Measurements from ENCODE around the gene ANK2. TPM values are rescaled to one million over a fixed set of nuclear protein-coding genes. Genes with fewer than 3 reads are reported as not detected.
A peak's percentile ranks its signal among the peaks of the same experiment; 100 is the strongest.

Gene ANK2
- total and polyA plus RNA-seq, 10 donors = 5.3 to 158 (median 72.9) TPM

DNA sequence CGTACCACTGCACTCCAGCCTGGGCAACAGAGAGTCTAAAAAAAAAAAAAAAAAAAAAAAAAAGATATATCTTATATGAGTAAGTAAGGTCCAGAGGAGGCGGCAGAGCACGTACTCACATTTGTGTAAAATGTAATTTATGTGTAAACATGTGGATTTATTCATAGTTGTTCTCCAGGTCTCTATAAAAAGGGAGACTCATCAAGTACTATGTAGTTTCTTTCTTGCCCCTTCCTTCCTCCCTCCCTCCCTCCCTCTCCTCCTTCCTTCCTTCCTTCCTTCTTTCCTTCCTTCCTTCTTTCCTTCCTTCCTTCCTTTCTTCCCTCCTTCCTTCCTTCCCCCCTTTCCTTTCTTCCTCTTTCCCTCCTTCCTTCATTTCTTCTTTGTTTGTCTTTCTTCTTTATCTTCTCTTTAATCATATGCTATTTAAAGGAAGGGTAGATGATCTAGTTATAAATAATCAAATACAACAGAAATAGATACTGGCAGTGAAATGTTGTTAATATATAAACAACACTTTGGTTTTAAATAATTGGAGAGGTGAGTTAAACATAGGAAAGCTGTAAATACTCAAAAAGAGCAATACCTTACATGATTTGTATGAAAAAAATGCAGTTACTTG is 344.8 kb downstream of the ANK2 start:
- no peak overlapping the region for H3K27ac ChIP-seq
- DNase-seq = no peak
- peaks cover 0 to 4% (median 0%) of the 10 kb centered on the region in 6 donors for H3K4me1 ChIP-seq
- WGBS, 5 donors = 74 to 90% (median 84%) methylated on average over 3 of the region's 3 CpGs
- TF ChIP-seq POLR2A (IDR thresholded peaks at IDR 0.05) (no peak), POLR2AphosphoS5 (IDR thresholded peaks at IDR 0.05) (no peak)
- TF ChIP-seq, protein P1, sequence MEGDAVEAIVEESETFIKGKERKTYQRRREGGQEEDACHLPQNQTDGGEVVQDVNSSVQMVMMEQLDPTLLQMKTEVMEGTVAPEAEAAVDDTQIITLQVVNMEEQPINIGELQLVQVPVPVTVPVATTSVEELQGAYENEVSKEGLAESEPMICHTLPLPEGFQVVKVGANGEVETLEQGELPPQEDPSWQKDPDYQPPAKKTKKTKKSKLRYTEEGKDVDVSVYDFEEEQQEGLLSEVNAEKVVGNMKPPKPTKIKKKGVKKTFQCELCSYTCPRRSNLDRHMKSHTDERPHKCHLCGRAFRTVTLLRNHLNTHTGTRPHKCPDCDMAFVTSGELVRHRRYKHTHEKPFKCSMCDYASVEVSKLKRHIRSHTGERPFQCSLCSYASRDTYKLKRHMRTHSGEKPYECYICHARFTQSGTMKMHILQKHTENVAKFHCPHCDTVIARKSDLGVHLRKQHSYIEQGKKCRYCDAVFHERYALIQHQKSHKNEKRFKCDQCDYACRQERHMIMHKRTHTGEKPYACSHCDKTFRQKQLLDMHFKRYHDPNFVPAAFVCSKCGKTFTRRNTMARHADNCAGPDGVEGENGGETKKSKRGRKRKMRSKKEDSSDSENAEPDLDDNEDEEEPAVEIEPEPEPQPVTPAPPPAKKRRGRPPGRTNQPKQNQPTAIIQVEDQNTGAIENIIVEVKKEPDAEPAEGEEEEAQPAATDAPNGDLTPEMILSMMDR (IDR thresholded peaks at IDR 0.05 in 8 of 11, conservative IDR thresholded peaks at IDR 0.05 in 3 of 11) = no peak
- H3K9me3 ChIP-seq = no peaks in the 10 kb centered on the region
- intact Hi-C loops (cut with DNase I; ENCODE audit: low total_unique reads) = no loop called here
- H3K27me3 ChIP-seq (replicated peaks in 1 of 7) = no peaks in the 10 kb centered on the region
- H3K4me3 ChIP-seq = no peak overlapping the region
- H3K36me3 ChIP-seq = no peaks in the 10 kb centered on the region

DNA sequence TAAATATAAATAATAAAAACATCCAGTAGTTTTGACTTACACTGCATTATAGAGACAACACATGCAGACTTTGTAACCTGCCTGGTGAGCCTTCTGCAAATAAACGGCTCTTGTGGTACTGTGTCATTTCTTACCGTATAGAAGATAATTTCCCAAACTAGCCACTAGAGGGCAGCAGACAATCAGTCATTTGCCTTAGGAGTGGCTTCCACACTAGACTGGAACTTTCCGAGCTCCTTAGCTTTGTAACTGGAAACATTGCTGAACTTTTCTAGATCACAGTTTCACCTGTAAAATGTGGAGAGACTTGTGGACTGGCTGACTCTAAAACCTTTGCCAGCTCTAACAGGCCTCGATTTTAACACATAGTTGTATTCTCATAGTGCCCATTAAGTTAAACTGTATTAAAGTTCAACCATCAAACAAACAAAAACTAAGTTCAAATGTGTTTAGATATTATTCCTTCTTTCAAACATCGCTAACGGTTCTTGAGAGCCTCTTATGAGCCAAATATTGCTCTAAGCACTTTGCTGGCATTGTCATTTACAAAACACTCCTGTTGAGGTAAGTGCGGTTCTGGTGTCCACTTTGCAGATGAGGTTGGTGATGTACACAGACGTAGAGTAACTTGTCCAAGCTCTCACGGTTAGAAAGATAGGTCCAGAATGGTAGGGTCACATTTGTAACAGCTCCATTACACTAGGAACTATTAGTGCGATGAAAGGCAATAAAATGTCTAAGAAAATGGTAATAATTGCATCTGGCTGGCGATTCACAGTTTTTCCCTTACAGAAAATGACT is 345.5 kb downstream of the ANK2 start:
- Histone ChIP-seq H3K27me3 (replicated peaks in 1 of 7) (no peaks in the 10 kb centered on the region), H3K4me1 (peaks cover 0 to 4% (median 0%) of the 10 kb centered on the region in 6 donors), H3K27ac (no peak overlapping the region), H3K36me3 (no peaks in the 10 kb centered on the region), H3K9me3 (no peaks in the 10 kb centered on the region), H3K4me3 (no peak overlapping the region)
- TF ChIP-seq, protein P1 (IDR thresholded peaks at IDR 0.05 in 8 of 11, conservative IDR thresholded peaks at IDR 0.05 in 3 of 11) = peak; percentile 58 to 85 (median 77)
- TF ChIP-seq POLR2A (IDR thresholded peaks at IDR 0.05) = no peak
- DNase-seq = no peak
- intact Hi-C loops (cut with DNase I; ENCODE audit: low total_unique reads) = no loop called here
- 52 to 60% (median 54%) methylated on average over 11 of the region's 11 CpGs for WGBS, 5 donors

DNA sequence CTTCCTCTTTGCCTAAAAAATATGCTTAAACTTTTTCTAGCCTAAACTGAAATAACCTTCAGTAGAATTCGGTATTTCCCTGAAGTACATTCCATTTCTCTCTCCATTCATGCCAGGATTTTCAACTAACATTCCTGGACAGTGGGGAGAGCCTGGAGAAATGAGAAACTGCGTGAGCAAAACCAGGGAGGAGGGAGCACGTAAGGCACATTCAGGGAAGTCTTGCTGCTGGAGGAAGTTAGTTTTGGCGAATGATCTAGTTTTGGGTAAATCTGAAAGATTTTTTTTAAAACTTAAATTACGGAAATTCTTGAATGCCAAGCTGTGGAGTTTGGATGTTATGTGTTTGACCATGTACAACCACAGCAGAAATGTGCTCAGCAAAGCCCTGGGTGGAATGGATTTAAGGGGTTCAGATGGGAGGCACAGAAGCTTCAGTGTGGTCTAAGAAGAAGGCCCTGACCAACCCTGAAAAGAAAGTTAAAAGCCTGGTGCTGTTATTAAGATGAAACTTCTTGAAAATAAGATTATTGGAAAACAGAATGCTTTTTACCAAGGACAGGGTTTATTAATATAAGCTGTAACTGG is 347.8 kb downstream of the ANK2 start:
- no peak overlapping the region for H3K27ac ChIP-seq
- intact Hi-C loops (cut with DNase I; ENCODE audit: low total_unique reads) = no loop called here
- H3K4me1 ChIP-seq = peaks cover 0 to 4% (median 0%) of the 10 kb centered on the region in 6 donors
- WGBS, 5 donors = 54 to 69% (median 66%) methylated on average over 5 of the region's 5 CpGs
- H3K9me3 ChIP-seq = peaks cover 0 to 5% (median 0%) of the 10 kb centered on the region in 8 donors
- TF ChIP-seq POLR2AphosphoS5 (IDR thresholded peaks at IDR 0.05) (no peak), POLR2A (IDR thresholded peaks at IDR 0.05) (no peak)
- TF ChIP-seq, protein P1 (IDR thresholded peaks at IDR 0.05 in 8 of 11, conservative IDR thresholded peaks at IDR 0.05 in 3 of 11) = no peak
- DNase-seq = no peak
- no peaks in the 10 kb centered on the region for H3K36me3 ChIP-seq
- no peak overlapping the region for H3K4me3 ChIP-seq
- H3K27me3 ChIP-seq (replicated peaks in 1 of 7) = no peaks in the 10 kb centered on the region
